Transverse colon (tissue), 4 donors: Measurements from ENCODE around the gene RAPGEF5. TPM values are rescaled to one million over a fixed set of nuclear protein-coding genes. Genes with fewer than 3 reads are reported as not detected.

ENCODE experiments used
- DNase-seq: peaks from one replicate; pipeline ENCODE4 v3.0.0-alpha.2; 2019
- H3K27ac ChIP-seq, 4 donors: fragments of 200-600 bp; sonication (generic); 2 replicates each; pipeline ENCODE4 v1.5.1; 2016 to 2018; ENCODE audit warnings: inconsistent platforms in 4 of 4
- H3K27me3 ChIP-seq: fragments of 200-600 bp; sonication (generic); 2 replicates; pipeline ENCODE4 v1.5.1; 2017; ENCODE audit warnings: inconsistent platforms
- H3K36me3 ChIP-seq, 4 donors: fragments of 200-600 bp; sonication (generic); 2 replicates each; pipeline ENCODE4 v1.5.1; 2017 to 2019; ENCODE audit warnings: inconsistent platforms in 4 of 4
- H3K4me1 ChIP-seq, 4 donors: fragments of 200-600 bp; sonication (generic); 2 replicates each; pipeline ENCODE4 v1.5.1; 2017 to 2020; ENCODE audit warnings: inconsistent platforms in 4 of 4
- H3K4me3 ChIP-seq, 4 donors: fragments of 200-600 bp; sonication (generic); 1 replicate in 1 of 4; 2 replicates in 3 of 4; pipeline versions ENCODE4 v1.5.1 to v1.6.1; 2017 to 2019; ENCODE audit warnings: inconsistent platforms in 4 of 4
- H3K9me3 ChIP-seq, 2 donors: fragments of 200-600 bp; sonication (generic); 2 replicates each; pipeline ENCODE4 v1.5.1; 2017 to 2019; ENCODE audit warnings: inconsistent platforms in 2 of 2
- EP300 ChIP-seq: sonication (generic); formaldehyde crosslinking; IDR thresholded peaks from one replicate; pipeline ENCODE4 v1.6.1; 2017; ENCODE audit warnings: antibody characterized with exemption, low read depth
- POLR2A ChIP-seq: fragments of 450-650 bp; IDR thresholded peaks from one replicate; pipeline ENCODE4 v1.6.1; 2016; ENCODE audit warnings: antibody characterized with exemption, mild to moderate bottlenecking, moderate library complexity
- POLR2AphosphoS5 ChIP-seq, 3 donors: sonication (generic); formaldehyde crosslinking; IDR thresholded peaks; one replicate each; pipeline ENCODE4 v1.6.1; 2016; ENCODE audit warnings: antibody characterized with exemption in 3 of 3
- WGBS, 2 donors: methylation state at CpG; one replicate each; pipeline ENCODE4 v1.1.5; 2018; ENCODE audit warnings: low coverage in 1 of 2; 5-methylcytosine and 5-hydroxymethylcytosine counted together
- in situ Hi-C, 4 donors: fragments of 200-750 bp; cut with MboI; loops; one replicate each; pipeline versions ENCODE4 v1.15.0 to v1.15.1; 2017; ENCODE audit warnings: low sequenced_read_pairs in 3 of 4, low pct_ligation_motif_present in 1 of 4, low pct_unique_long_range_greater_than_20kb in 1 of 4
- intact Hi-C: fragments of 100-400 bp; cut with DNase I; formaldehyde crosslinking; loops from one replicate; pipeline ENCODE4 v1.15.1; 2023; ENCODE audit warnings: low total_unique reads
- total RNA-seq, 4 donors: library from RNA; depleted of rRNA; stranded (reverse); fragments of >200 nt; gene quantifications; one replicate each; pipeline ENCODE4 v1.1.0, GENCODE V29; 2016
- TF ChIP-seq, protein P1 (sequence below), 5 experiments: fragments of 200-600 bp in 3 of 5; fragments of 450-650 bp in 2 of 5; sonication (generic) in 3 of 5; IDR thresholded peaks; 1 replicate in 2 of 5; 2 replicates in 3 of 5; pipeline ENCODE4 v1.5.1; 2016 to 2017; ENCODE audit warnings: antibody characterized with exemption in 5 of 5, inconsistent platforms in 3 of 5, mild to moderate bottlenecking in 2 of 5, moderate library complexity in 1 of 5

Gene RAPGEF5
- total RNA-seq, 4 donors from 2014 or later: 82.3 to 112 (median 100) TPM

DNA sequence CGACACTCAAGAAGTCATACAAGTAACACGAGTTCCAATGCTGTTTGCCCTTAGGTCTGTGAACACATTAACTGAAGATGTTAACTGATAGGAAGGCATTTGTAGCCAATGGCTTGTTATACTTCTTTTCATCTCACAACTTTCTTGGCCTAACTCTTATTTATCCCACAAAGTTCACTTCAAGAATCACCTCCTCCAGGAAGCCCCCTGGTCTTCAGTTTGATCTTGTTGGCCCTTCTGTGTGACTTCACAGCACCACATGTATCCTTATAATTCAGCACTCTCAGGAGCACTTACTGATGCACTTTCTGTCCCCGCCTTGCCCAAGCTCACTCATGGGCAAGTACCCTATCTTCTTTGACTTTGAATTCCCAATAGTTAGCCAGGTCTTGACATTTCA is 159.6 kb downstream of the RAPGEF5 start:
- Histone ChIP-seq H3K27me3 (no peaks in the 10 kb centered on the region), H3K27ac (no peak overlapping the region), H3K4me3 (no peak overlapping the region), H3K36me3 (no peaks in the 10 kb centered on the region), H3K9me3 (no peaks in the 10 kb centered on the region), H3K4me1 (peaks cover 0 to 9% (median 2%) of the 10 kb centered on the region in 4 donors)
- intact Hi-C loops: no loop called here
- in situ Hi-C loops: no loop called here
- DNase-seq: no peak
- TF ChIP-seq, protein P1, sequence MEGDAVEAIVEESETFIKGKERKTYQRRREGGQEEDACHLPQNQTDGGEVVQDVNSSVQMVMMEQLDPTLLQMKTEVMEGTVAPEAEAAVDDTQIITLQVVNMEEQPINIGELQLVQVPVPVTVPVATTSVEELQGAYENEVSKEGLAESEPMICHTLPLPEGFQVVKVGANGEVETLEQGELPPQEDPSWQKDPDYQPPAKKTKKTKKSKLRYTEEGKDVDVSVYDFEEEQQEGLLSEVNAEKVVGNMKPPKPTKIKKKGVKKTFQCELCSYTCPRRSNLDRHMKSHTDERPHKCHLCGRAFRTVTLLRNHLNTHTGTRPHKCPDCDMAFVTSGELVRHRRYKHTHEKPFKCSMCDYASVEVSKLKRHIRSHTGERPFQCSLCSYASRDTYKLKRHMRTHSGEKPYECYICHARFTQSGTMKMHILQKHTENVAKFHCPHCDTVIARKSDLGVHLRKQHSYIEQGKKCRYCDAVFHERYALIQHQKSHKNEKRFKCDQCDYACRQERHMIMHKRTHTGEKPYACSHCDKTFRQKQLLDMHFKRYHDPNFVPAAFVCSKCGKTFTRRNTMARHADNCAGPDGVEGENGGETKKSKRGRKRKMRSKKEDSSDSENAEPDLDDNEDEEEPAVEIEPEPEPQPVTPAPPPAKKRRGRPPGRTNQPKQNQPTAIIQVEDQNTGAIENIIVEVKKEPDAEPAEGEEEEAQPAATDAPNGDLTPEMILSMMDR (IDR thresholded peaks at IDR 0.05): no peak
- TF ChIP-seq POLR2AphosphoS5 (IDR thresholded peaks at IDR 0.05) (no peak), EP300 (no peak), POLR2A (no peak)
- 93 to 96% methylated on average over 1 to 3 of the region's 3 CpGs for WGBS, 2 donors

DNA sequence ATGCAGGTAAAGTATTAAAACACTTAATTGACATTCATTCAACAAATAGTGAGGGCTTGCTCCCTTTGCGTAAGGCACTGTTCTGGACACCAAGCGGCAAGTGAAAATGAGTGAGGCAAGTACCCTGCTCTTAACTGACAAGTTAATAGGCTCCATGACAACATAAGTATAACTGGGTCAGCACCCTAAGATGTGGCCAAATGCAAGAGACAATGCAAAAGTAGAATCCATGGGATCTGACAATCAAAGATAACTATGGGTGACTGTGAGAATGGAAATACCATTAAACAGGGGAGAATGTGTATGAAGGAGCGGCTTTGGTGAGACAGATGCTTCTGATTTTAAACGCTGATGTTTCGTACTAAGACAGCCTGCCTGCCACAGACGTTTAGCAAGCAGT is 160.5 kb downstream of the RAPGEF5 start:
- intact Hi-C loops (no loop called here), in situ Hi-C loops (no loop called here)
- H3K36me3 ChIP-seq: no peaks in the 10 kb centered on the region
- H3K4me3 ChIP-seq: no peak overlapping the region
- peaks cover 0 to 9% (median 2%) of the 10 kb centered on the region in 4 donors for H3K4me1 ChIP-seq
- no peak for DNase-seq
- no peak overlapping the region for H3K27ac ChIP-seq
- no peaks in the 10 kb centered on the region for H3K27me3 ChIP-seq
- TF ChIP-seq POLR2AphosphoS5 (IDR thresholded peaks at IDR 0.05): no peak
- TF ChIP-seq, protein P1 (IDR thresholded peaks at IDR 0.05): no peak
- TF ChIP-seq POLR2A: no peak
- no peak for TF ChIP-seq EP300
- WGBS, 2 donors: 84 to 93% methylated on average over 4 to 6 of the region's 6 CpGs
- H3K9me3 ChIP-seq: no peaks in the 10 kb centered on the region

DNA sequence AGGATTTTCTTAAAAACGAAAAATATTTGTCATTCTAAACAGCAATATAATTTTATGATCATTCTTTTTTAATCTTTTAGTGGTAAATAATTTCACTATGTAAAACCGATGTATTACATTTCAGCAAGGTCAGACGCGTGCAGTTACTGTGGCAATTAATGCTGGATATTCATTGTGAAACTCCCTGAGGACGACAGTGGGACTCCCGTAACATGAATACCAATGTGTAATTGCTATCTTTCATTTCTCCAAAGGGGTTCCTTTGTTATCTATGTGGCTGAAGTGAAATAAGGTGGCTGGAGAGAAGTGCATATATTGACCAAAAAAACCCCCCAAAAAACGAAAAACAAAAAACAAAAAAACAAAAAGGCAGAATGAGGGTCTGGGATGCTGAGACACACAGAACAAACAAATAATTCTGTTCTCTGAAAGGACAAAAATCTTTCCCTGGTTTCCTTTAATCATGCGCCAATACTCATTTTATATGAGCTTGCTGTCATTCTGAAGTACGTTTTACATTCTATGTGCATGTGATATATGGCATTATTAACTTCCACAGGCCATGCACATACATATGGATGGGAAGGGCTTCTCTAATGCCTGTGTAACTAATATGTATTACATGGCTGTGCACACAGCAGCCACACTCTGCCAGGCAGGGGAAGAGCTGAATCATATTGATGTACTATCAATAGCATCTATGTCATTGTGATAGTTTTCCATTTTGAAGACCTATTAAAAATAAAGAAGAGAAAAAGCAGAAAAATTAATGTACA is 161.4 kb downstream of the RAPGEF5 start:
- Histone ChIP-seq H3K4me3 (no peak overlapping the region), H3K9me3 (no peaks in the 10 kb centered on the region), H3K27me3 (no peaks in the 10 kb centered on the region), H3K4me1 (peaks cover 0 to under 1% (median under 1%) of the 10 kb centered on the region in 4 donors), H3K27ac (no peak overlapping the region), H3K36me3 (peaks cover 0 to 5% (median 0%) of the 10 kb centered on the region in 4 donors)
- in situ Hi-C loops: no loop called here
- TF ChIP-seq EP300 (no peak), POLR2AphosphoS5 (IDR thresholded peaks at IDR 0.05) (no peak), POLR2A (no peak)
- TF ChIP-seq, protein P1 (IDR thresholded peaks at IDR 0.05): no peak
- intact Hi-C loops: no loop called here
- no peak for DNase-seq
- 81 to 84% methylated on average over 9 of the region's 9 CpGs for WGBS, 2 donors

DNA sequence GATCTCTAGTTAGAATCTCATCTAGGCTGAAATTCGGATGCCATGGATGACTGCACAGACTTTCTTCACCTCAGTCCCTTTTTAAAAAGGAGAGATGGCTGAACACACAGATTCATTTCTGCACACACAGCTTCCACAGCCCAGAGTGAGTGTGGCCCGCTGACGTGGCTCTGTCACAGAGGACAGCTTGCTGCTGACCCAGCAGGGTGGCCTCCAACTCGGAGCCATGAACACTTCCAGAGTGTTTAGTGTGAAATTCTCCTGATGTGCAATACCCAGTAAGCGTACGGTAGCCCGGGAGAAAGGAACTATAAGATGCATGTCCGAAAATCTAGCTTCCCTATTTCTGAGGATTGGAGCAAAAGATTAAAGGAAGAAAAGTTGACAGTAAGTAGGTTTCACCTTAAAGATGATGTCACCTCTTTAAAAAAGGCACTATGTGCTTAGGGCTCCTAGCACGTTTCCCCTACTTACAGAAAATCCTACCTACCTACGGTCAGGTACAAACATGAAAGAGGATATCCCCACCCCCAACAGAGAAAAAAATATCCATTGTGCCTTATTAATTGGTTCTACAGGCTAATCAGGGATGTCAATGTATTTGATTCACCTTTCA is 162.2 kb downstream of the RAPGEF5 start:
- Histone ChIP-seq H3K4me1 (no peaks in the 10 kb centered on the region), H3K9me3 (no peaks in the 10 kb centered on the region), H3K36me3 (peaks cover 0 to 6% (median 0%) of the 10 kb centered on the region in 4 donors), H3K27ac (no peak overlapping the region), H3K4me3 (no peak overlapping the region), H3K27me3 (no peaks in the 10 kb centered on the region)
- no peak for TF ChIP-seq POLR2A
- TF ChIP-seq EP300: no peak
- TF ChIP-seq POLR2AphosphoS5 (IDR thresholded peaks at IDR 0.05): no peak
- TF ChIP-seq, protein P1 (IDR thresholded peaks at IDR 0.05): no peak
- in situ Hi-C loops: no loop called here
- WGBS, 2 donors: 85 to 91% methylated on average over 7 to 10 of the region's 10 CpGs
- DNase-seq: no peak
- intact Hi-C loops: no loop called here
